Thymus (tissue), 11 donors: ENCODE measurements around the gene CEACAM5. TPM values are rescaled to one million over a fixed set of nuclear protein-coding genes. Genes with fewer than 3 reads are reported as not detected.

Experiments
- DNase-seq, 9 donors: peaks; one replicate each; pipeline ENCODE4 v3.0.0-alpha.2; 2013; ENCODE audit warnings: low spot score in 9 of 9, low read depth in 6 of 9, missing footprints in 1 of 9
- H3K27ac ChIP-seq, 2 donors: one replicate each; pipeline ENCODE4 v1.5.1; 2013; ENCODE audit warnings: control low read depth in 1 of 2, low read depth in 1 of 2, low read length in 1 of 2, mild to moderate bottlenecking in 1 of 2, moderate library complexity in 1 of 2
- H3K27me3 ChIP-seq, 2 donors: one replicate each; pipeline ENCODE4 v1.5.1; 2013; ENCODE audit warnings: low read length in 1 of 2; ENCODE audit not compliant: control insufficient read depth in 2 of 2, insufficient read depth in 1 of 2
- H3K36me3 ChIP-seq, 2 donors: one replicate each; pipeline ENCODE4 v1.5.1; 2013; ENCODE audit warnings: low read length in 1 of 2, mild to moderate bottlenecking in 1 of 2, moderate library complexity in 1 of 2; ENCODE audit not compliant: control insufficient read depth in 2 of 2, insufficient read depth in 2 of 2
- H3K4me1 ChIP-seq, 2 donors: one replicate each; pipeline ENCODE4 v1.5.1; 2013; ENCODE audit warnings: low read length in 2 of 2; ENCODE audit not compliant: control insufficient read depth in 2 of 2, insufficient read depth in 2 of 2
- H3K4me3 ChIP-seq, 2 donors: one replicate each; pipeline ENCODE4 v1.5.1; 2013; ENCODE audit warnings: low read length in 2 of 2, control low read depth in 1 of 2, mild to moderate bottlenecking in 1 of 2
- H3K9me3 ChIP-seq, 2 donors: one replicate each; pipeline ENCODE4 v1.5.1; 2013; ENCODE audit warnings: low read length in 1 of 2, mild to moderate bottlenecking in 1 of 2; ENCODE audit not compliant: control insufficient read depth in 2 of 2, insufficient read depth in 1 of 2
- WGBS: extraction: QIAGEN DNeasy Blood & Tissue Kit; methylation state at CpG from one replicate; pipeline ENCODE4 v1.1.7; 2013; 5-methylcytosine and 5-hydroxymethylcytosine counted together
- polyA plus RNA-seq: library from polyadenylated mRNA; stranded (reverse); fragments of 200-250 nt; gene quantifications from one replicate; pipeline ENCODE4 v1.2.3, GENCODE V29; 2013
- total RNA-seq: library from RNA; stranded (reverse); fragments of 120-200 nt; gene quantifications from one replicate; pipeline ENCODE4 v1.2.4, GENCODE V29; 2013
- donor health status: healthy.

The CEACAM5 gene
- total and polyA plus RNA-seq, 2 donors, result 0.09 to 1.9 TPM

DNA sequence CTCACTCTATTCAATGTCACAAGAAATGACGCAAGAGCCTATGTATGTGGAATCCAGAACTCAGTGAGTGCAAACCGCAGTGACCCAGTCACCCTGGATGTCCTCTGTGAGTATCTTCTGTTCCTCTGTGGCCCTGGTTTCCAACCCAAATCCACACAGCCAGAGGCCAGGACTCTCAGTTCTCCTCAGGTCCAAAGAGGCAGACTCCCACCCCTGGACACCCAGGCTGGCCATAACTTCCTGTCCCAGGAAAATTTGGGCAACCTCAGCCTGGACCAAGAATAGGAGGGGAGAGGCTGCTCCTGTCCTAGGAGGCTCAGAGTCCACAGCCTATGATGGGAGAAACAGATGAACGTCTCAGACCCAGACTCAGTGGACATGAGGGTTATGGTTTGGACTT lies 11.7 kb downstream of the CEACAM5 start:
- no peaks in the 10 kb centered on the region for H3K36me3 ChIP-seq
- DNase-seq, result no peak
- no peaks in the 10 kb centered on the region for H3K9me3 ChIP-seq
- no peaks in the 10 kb centered on the region for H3K27me3 ChIP-seq
- H3K27ac ChIP-seq, result no peak overlapping the region
- H3K4me1 ChIP-seq, result no peaks in the 10 kb centered on the region
- H3K4me3 ChIP-seq, result no peak overlapping the region
- 97% methylated on average over 3 of the region's 3 CpGs for WGBS

DNA sequence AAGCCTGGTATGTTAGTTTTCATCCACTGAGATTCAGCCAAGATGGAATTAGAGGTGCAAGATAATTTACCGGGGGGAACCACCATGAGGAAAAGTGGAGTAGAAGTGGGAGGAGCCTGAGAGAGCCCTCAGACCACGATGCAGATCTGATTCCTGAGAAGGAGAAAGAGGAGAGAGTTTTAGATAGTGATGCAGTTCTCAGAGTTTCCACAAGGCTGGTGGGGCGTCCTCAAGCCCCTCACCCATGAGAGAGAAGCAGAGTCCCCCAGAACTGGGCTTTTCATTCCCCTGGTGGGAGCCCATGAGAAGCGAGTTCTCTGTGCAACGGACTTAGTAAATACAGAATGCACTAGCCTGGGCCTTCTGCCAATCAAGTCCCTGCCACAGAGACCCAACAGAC lies 18.1 kb downstream of the CEACAM5 start:
- 53% methylated on average over 5 of the region's 5 CpGs for WGBS
- Histone ChIP-seq H3K36me3 (no peaks in the 10 kb centered on the region), H3K27me3 (peaks cover 0 to 2% of the 10 kb centered on the region in 2 donors), H3K4me3 (no peak overlapping the region), H3K4me1 (no peaks in the 10 kb centered on the region), H3K9me3 (no peaks in the 10 kb centered on the region), H3K27ac (no peak overlapping the region)
- DNase-seq, result no peak

DNA sequence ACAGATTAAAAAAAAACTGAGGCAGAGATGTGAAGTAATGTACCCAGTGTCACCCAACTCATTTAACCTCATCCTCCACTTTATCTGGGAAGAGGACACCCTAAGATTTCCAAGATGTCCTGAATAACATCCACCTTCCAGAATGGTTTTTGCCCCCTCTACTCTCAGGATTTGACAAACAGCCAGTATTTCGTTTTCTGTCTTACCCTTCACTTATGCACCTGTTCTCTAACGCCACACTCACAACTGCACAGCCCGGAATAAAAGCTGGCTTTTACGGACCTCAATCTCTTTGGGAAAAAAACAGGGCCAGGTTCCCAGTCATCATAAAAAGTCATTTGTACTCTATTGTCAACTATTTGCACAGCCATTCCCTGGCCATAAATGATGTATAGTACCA lies 25.7 kb downstream of the CEACAM5 start:
- WGBS, result 95% methylated on average over 4 of the region's 4 CpGs
- no peak for DNase-seq

GRCh38 chr19:41734585-41734984 lies 26.2 kb downstream of the CEACAM5 start:
- Histone ChIP-seq H3K4me1 (no peaks in the 10 kb centered on the region), H3K27ac (no peak overlapping the region), H3K9me3 (no peaks in the 10 kb centered on the region), H3K4me3 (no peak overlapping the region), H3K27me3 (peaks cover 0 to 2% of the 10 kb centered on the region in 2 donors), H3K36me3 (no peaks in the 10 kb centered on the region)
- DNase-seq, result no peak
- WGBS, result 91% methylated on average over 3 of the region's 3 CpGs

More for the DNA sequence above, 25.7 kb downstream of the CEACAM5 start:
- Histone ChIP-seq H3K27me3 (peaks cover 0 to under 1% of the 10 kb centered on the region in 2 donors), H3K36me3 (no peaks in the 10 kb centered on the region), H3K4me3 (no peak overlapping the region), H3K9me3 (no peaks in the 10 kb centered on the region), H3K4me1 (no peaks in the 10 kb centered on the region), H3K27ac (no peak overlapping the region)

DNA sequence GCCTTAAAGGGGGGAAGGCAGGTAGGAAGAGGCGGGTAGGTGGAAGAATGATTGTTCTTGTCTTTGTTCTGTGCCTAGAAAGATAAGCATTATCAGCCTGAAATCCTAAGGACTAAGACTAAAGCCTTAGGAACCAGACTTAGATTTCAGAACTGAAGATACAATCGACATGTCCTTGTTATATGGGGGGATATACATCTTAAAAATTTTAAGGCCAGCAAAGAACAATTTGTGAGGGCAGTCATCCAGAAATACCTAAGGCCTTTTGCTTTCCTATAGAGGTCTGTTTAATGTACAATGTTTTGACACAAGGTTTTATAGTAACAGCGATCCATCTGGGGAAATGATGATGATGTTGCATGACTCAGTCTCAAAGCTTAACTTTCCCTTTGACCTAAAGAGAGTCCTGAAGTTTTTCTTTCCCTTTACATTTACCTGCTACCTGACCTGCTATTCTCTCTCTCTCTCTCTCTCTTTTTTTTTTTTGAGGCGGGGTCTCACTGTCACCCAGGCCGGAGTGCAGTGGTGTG lies 26.7 kb downstream of the CEACAM5 start:
- Histone ChIP-seq H3K9me3 (no peaks in the 10 kb centered on the region), H3K4me1 (no peaks in the 10 kb centered on the region), H3K27ac (no peak overlapping the region), H3K36me3 (no peaks in the 10 kb centered on the region), H3K4me3 (no peak overlapping the region), H3K27me3 (peaks cover 0 to 2% of the 10 kb centered on the region in 2 donors)
- DNase-seq, result no peak
- WGBS, result 87% methylated on average over 5 of the region's 5 CpGs

DNA sequence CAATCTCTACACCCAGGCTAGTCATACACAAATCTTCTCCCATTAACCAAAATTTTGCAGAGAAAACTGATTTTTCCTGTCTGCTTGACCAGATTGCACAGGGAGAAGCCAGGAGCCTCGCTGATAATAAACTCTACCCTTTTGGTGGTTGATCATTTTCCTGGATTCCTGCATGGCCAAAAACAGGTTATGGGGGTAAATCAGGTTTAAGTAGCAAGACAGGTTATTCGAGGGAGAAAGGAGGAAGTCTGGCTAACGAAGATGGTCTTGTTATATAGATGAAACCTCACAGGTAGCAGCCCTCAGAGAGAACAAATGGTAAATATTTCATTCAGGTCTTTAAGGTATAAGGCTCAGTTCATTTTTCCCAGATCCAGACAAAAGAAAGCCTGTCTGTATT lies 30.9 kb downstream of the CEACAM5 start:
- WGBS, result 78% methylated on average over 3 of the region's 3 CpGs
- Histone ChIP-seq H3K36me3 (no peaks in the 10 kb centered on the region), H3K4me1 (no peaks in the 10 kb centered on the region), H3K4me3 (no peak overlapping the region), H3K27ac (no peak overlapping the region), H3K27me3 (peaks cover 0 to 2% of the 10 kb centered on the region in 2 donors), H3K9me3 (no peaks in the 10 kb centered on the region)
- no peak for DNase-seq

- 78% methylated on average over 5 of the region's 5 CpGs for WGBS
- Histone ChIP-seq H3K9me3 (no peaks in the 10 kb centered on the region), H3K27me3 (peaks cover 2% of the 10 kb centered on the region in 2 donors), H3K36me3 (no peaks in the 10 kb centered on the region), H3K27ac (no peak overlapping the region), H3K4me1 (no peaks in the 10 kb centered on the region), H3K4me3 (no peak overlapping the region)
- DNase-seq, result no peak
Observed at GRCh38 chr19:41740415-41741243, 32.2 kb downstream of the CEACAM5 start.

DNA sequence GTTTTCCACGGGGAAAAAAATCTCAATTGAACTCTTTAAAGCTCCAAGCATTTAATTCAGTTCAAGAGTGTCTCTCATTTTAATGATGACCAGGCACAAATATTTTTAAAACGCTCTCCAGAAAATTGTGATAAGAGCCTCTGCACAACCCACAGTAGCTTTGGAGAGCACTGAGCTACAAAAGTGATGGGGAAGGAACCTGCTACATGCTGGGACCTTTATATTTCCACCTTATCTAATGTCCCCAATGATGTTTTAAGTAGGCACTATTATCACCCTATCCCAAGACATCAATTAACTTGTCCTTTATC lies 32.8 kb downstream of the CEACAM5 start:
- H3K27ac ChIP-seq, result no peak overlapping the region
- peaks cover 3 to 4% of the 10 kb centered on the region in 2 donors for H3K27me3 ChIP-seq
- H3K4me1 ChIP-seq, result no peaks in the 10 kb centered on the region
- DNase-seq, result no peak
- H3K4me3 ChIP-seq, result no peak overlapping the region
- WGBS, result 95% methylated on average over 2 of the region's 2 CpGs
- no peaks in the 10 kb centered on the region for H3K36me3 ChIP-seq
- H3K9me3 ChIP-seq, result no peaks in the 10 kb centered on the region

GRCh38 chr19:41744850-41745249 lies 36.4 kb downstream of the CEACAM5 start:
- H3K27ac ChIP-seq, result no peak overlapping the region
- WGBS, result 9% methylated on average over 4 of the region's 4 CpGs
- H3K36me3 ChIP-seq, result no peaks in the 10 kb centered on the region
- no peak overlapping the region for H3K4me3 ChIP-seq
- H3K4me1 ChIP-seq, result no peaks in the 10 kb centered on the region
- no peaks in the 10 kb centered on the region for H3K9me3 ChIP-seq
- DNase-seq, result no peak
- H3K27me3 ChIP-seq, result peaks cover 3 to 14% of the 10 kb centered on the region in 2 donors
